Measurements from ENCODE around the gene RELL2.

GRCh38 chr5:141639357-141640050 lies 2.7 kb downstream of the RELL2 start:
- TF ChIP-seq, protein P1, sequence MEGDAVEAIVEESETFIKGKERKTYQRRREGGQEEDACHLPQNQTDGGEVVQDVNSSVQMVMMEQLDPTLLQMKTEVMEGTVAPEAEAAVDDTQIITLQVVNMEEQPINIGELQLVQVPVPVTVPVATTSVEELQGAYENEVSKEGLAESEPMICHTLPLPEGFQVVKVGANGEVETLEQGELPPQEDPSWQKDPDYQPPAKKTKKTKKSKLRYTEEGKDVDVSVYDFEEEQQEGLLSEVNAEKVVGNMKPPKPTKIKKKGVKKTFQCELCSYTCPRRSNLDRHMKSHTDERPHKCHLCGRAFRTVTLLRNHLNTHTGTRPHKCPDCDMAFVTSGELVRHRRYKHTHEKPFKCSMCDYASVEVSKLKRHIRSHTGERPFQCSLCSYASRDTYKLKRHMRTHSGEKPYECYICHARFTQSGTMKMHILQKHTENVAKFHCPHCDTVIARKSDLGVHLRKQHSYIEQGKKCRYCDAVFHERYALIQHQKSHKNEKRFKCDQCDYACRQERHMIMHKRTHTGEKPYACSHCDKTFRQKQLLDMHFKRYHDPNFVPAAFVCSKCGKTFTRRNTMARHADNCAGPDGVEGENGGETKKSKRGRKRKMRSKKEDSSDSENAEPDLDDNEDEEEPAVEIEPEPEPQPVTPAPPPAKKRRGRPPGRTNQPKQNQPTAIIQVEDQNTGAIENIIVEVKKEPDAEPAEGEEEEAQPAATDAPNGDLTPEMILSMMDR (IDR thresholded peaks at IDR 0.05), result no peak
- no peak for TF ChIP-seq POLR2A (IDR thresholded peaks at IDR 0.05)
